GM18951 (cell line): ENCODE data around the gene ANO7.

Experiments
- POLR2A ChIP-seq: IDR thresholded peaks from 4 replicates; pipeline ENCODE4 v1.6.1; 2011; ENCODE audit warnings: mild to moderate bottlenecking; ENCODE audit not compliant: insufficient read length, insufficient read depth; ENCODE audit errors: extremely low read depth
- in situ Hi-C: fragments of 300-500 bp; cut with MboI; formaldehyde crosslinking; loops from one replicate; pipeline ENCODE4 v1.12.0; 2022; ENCODE audit warnings: low sequenced_read_pairs, mixed read lengths, inconsistent platforms; ENCODE audit not compliant: unreplicated experiment

Gene ANO7

DNA sequence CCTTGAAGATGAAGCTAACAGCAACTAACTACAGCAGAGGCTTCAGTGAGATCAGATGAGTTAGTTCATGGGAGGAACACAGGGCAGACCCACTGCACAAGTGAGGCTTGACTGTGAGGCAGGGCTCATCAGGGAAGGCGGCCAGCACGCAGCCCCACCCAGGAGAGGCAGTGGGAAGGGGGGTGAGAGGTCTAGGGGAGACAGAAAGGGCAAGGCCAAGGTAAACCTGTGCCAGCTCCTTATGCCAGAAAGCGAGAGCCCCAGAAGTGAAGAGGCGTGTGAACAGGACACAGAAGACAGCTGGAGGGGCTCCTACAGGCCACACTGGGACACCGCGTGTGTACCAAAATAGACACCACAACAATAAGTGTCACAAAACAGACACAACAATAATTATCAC, 48.6 kb downstream of the ANO7 start:
- in situ Hi-C loops: no loop called here
- no peak for TF ChIP-seq POLR2A

- in situ Hi-C loops: no loop called here
- TF ChIP-seq POLR2A: no peak
Measured at GRCh38 chr2:241237949-241238371, 49.5 kb downstream of the ANO7 start.

- in situ Hi-C loops: no loop called here
- no peak for TF ChIP-seq POLR2A
Measured at GRCh38 chr2:241238693-241239198, 50.3 kb downstream of the ANO7 start.

DNA sequence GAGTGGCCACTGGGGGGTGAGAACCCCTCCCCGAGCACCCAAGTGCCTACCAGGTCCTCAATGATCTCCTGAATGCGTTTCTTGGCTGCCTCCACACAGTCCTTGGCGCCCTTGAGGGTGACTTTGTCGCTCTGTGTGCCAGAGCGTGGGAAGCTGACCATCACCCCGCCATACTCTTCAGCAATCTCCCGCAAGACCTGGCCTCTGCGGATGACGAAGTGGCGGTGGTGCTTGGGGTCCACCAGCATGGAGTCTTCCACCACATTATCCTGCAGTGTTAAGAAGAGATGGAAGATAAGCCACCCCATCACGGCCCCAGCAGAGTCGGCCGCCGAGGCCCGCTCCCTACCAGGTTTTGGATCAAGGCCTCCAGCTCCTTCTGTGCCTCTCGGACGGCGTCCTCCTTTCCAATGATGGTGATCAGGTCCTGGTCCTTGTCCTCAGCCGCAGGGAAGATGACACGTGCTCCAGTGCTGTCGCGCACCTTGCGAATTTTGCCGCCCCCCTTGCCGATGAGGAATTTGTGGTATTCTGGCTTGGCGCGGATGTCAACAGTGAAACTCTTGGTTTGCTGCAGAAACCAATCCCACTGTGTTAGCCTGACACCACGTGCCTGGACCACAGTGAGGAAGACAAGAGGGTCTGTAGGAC, 51.2 kb downstream of the ANO7 start:
- in situ Hi-C loops: loop anchor here (5.0 kb wide), 1 partner anchor 48 kb away; no protein-coding TSS in a partner anchor
- TF ChIP-seq POLR2A: no peak

DNA sequence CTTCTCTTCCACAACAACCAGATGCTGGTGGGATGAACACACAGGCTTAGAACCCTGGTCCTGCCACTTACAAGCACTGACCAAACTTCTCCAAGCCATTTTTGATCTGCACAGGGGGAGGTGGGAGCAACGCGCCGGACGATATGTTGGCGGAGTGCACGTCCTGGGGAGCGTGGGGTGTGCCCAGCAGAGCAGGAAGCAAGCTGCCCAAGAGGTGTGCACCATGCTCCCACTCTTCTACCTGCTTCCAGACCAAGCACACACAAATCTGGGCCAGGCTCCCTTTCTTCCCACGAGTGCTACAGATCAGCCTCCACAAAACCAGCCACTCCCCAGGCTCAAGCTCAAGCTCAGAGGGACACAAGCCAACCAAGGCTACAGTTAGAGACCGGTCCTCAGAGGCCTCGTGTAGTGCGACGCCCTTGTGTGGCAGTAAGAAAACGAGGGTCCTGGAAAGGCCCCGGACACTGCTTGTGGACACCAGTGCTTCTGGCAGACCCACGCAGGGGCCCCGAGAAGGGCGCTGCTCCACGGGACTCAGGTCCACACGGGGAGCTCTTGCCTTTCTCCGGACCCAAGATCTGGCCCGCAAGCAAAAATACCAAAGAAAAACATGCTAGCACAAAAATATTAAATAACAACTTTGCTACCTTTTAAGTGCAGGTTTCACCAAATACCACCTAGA, 52.0 kb downstream of the ANO7 start:
- no peak for TF ChIP-seq POLR2A
- in situ Hi-C loops: loop anchor here (5.0 kb wide), 1 partner anchor 47 kb away; no protein-coding TSS in a partner anchor

GRCh38 chr2:241241669-241242068, 53.2 kb downstream of the ANO7 start:
- no peak for TF ChIP-seq POLR2A
- in situ Hi-C loops: loop anchor here (5.0 kb wide), 1 partner anchor 46 kb away; no protein-coding TSS in a partner anchor

GRCh38 chr2:241242306-241242705, 53.8 kb downstream of the ANO7 start:
- in situ Hi-C loops: loop anchor here (5.0 kb wide), 1 partner anchor 45 kb away; no protein-coding TSS in a partner anchor
- TF ChIP-seq POLR2A: no peak

GRCh38 chr2:241244368-241244767, 55.9 kb downstream of the ANO7 start:
- TF ChIP-seq POLR2A: no peak
- in situ Hi-C loops: loop anchor here (5.0 kb wide), 1 partner anchor 43 kb away; no protein-coding TSS in a partner anchor

GRCh38 chr2:241248289-241248688, 59.8 kb downstream of the ANO7 start:
- TF ChIP-seq POLR2A: no peak
- in situ Hi-C loops: no loop called here

GRCh38 chr2:241248897-241249296, 60.4 kb downstream of the ANO7 start:
- in situ Hi-C loops: no loop called here
- TF ChIP-seq POLR2A: no peak

GRCh38 chr2:241249654-241250053, 61.2 kb downstream of the ANO7 start:
- no peak for TF ChIP-seq POLR2A
- in situ Hi-C loops: no loop called here

- in situ Hi-C loops: no loop called here
- TF ChIP-seq POLR2A: no peak
Measured at GRCh38 chr2:241252778-241253475, 64.5 kb downstream of the ANO7 start.

GRCh38 chr2:241254904-241255351, 66.5 kb downstream of the ANO7 start:
- in situ Hi-C loops: no loop called here
- no peak for TF ChIP-seq POLR2A
